Stomach (tissue), 9 donors: Measurements from ENCODE around the gene VSNL1. TPM values are rescaled to one million over a fixed set of nuclear protein-coding genes. Genes with fewer than 3 reads are reported as not detected.

Experiments
- DNase-seq, 2 donors: peaks; one replicate each; pipeline versions ENCODE4 v3.0.0 to v3.0.0-alpha.2; 2013 to 2019
- H3K27ac ChIP-seq, 5 donors: fragments of 200-600 bp in 4 of 5; sonication (generic) in 4 of 5; one replicate each; pipeline ENCODE4 v1.5.1; 2013 to 2019; ENCODE audit warnings: mild to moderate bottlenecking in 1 of 5, moderate library complexity in 1 of 5
- H3K27me3 ChIP-seq, 3 donors: fragments of 200-600 bp; sonication (generic); one replicate each; pipeline ENCODE4 v1.5.1; 2017 to 2019; ENCODE audit warnings: mixed run types in 1 of 3
- H3K36me3 ChIP-seq, 4 donors: fragments of 200-600 bp; sonication (generic); 1 replicate in 3 of 4; 2 replicates in 1 of 4; pipeline ENCODE4 v1.5.1; 2016 to 2019
- H3K4me1 ChIP-seq, 4 donors: fragments of 200-600 bp; sonication (generic); one replicate each; pipeline ENCODE4 v1.5.1; 2016 to 2019
- H3K4me3 ChIP-seq, 4 donors: fragments of 200-600 bp; sonication (generic) in 3 of 4; one replicate each; pipeline ENCODE4 v1.5.1; 2016 to 2019; ENCODE audit warnings: mild to moderate bottlenecking in 1 of 4
- H3K9me3 ChIP-seq, 4 donors: fragments of 200-600 bp; sonication (generic); one replicate each; pipeline ENCODE4 v1.5.1; 2016 to 2019
- CTCF ChIP-seq, 7 experiments: fragments of 450-650 bp in 4 of 7; fragments of 200-600 bp in 3 of 7; sonication (generic) in 3 of 7; IDR thresholded peaks; one replicate each; pipeline ENCODE4 v1.5.1; 2016 to 2019; ENCODE audit warnings: antibody characterized with exemption in 7 of 7, control low read depth in 2 of 7, mild to moderate bottlenecking in 1 of 7
- EP300 ChIP-seq: sonication (generic); formaldehyde crosslinking; IDR thresholded peaks from one replicate; pipeline ENCODE4 v1.6.1; 2017; ENCODE audit warnings: antibody characterized with exemption
- POLR2A ChIP-seq, 4 donors: fragments of 450-650 bp; IDR thresholded peaks; one replicate each; pipeline ENCODE4 v1.6.1; 2016; ENCODE audit warnings: antibody characterized with exemption in 4 of 4, control low read depth in 2 of 4, mild to moderate bottlenecking in 1 of 4, moderate library complexity in 1 of 4
- POLR2AphosphoS5 ChIP-seq, 3 donors: sonication (generic); formaldehyde crosslinking; IDR thresholded peaks; one replicate each; pipeline ENCODE4 v1.6.1; 2016; ENCODE audit warnings: antibody characterized with exemption in 3 of 3
- WGBS, 5 donors: extraction: QIAGEN DNeasy Blood & Tissue Kit in 3 of 5; methylation state at CpG; one replicate each; pipeline versions ENCODE4 v1.1.5 to v1.1.7; 2013 to 2018; 5-methylcytosine and 5-hydroxymethylcytosine counted together
- intact Hi-C: fragments of 100-400 bp; cut with DNase I; formaldehyde crosslinking; loops from one replicate; pipeline ENCODE4 v1.15.1; 2023; ENCODE audit warnings: low total_unique reads
- polyA plus RNA-seq, 3 donors: library from polyadenylated mRNA; stranded (reverse); fragments of 200-250 nt; gene quantifications; one replicate each; pipeline ENCODE4 v1.2.3, GENCODE V29; 2013
- total RNA-seq, 5 donors: library from RNA; depleted of rRNA; stranded (reverse); fragments of >200 nt; gene quantifications; one replicate each; pipeline versions ENCODE4 v1.1.0 to v1.2.3, GENCODE V29; 2014 to 2016
- donor health status: healthy with polysubstance abuse.
- donor health status: Bipolar disorder and iron deficiency.
- donor health status: healthy.

The VSNL1 gene
- total and polyA plus RNA-seq, 8 donors = 0.44 to 21.9 (median 11.0) TPM; not detected in 4

- TF ChIP-seq EP300 = no peak
- no peak for TF ChIP-seq POLR2AphosphoS5 (IDR thresholded peaks at IDR 0.05)
- TF ChIP-seq POLR2A (IDR thresholded peaks at IDR 0.05) = no peak
- TF ChIP-seq CTCF (IDR thresholded peaks at IDR 0.05) = no peak
- intact Hi-C loops = no loop called here
- 90 to 96% (median 91%) methylated on average over 2 of the region's 2 CpGs for WGBS, 5 donors
Measured at GRCh38 chr2:17640406-17640805, 99.9 kb downstream of the VSNL1 start.

GRCh38 chr2:17643031-17643615 lies 102.6 kb downstream of the VSNL1 start:
- Histone ChIP-seq H3K27ac (peak overlapping the region in 2 of 5 donors; percentile 31 to 33), H3K27me3 (no peaks in the 10 kb centered on the region), H3K4me3 (no peak overlapping the region), H3K36me3 (no peaks in the 10 kb centered on the region), H3K9me3 (no peaks in the 10 kb centered on the region), H3K4me1 (peaks cover 0 to 23% (median 11%) of the 10 kb centered on the region in 4 donors)
- intact Hi-C loops = no loop called here
- peak in 1 of 2 donors; percentile 38 for DNase-seq
- TF ChIP-seq POLR2AphosphoS5 (IDR thresholded peaks at IDR 0.05) (peak in 1 of 3 donors; percentile 43), CTCF (IDR thresholded peaks at IDR 0.05) (no peak)
- 49 to 77% (median 69%) methylated on average over 6 of the region's 6 CpGs for WGBS, 5 donors

More at GRCh38 chr2:17640406-17640805, 99.9 kb downstream of the VSNL1 start:
- no peaks in the 10 kb centered on the region for H3K36me3 ChIP-seq
- H3K9me3 ChIP-seq = no peaks in the 10 kb centered on the region
- H3K4me1 ChIP-seq = peaks cover 0 to 7% (median under 1%) of the 10 kb centered on the region in 4 donors
- H3K4me3 ChIP-seq = no peak overlapping the region
- DNase-seq = no peak
- no peak overlapping the region for H3K27ac ChIP-seq
- H3K27me3 ChIP-seq = no peaks in the 10 kb centered on the region

- H3K4me1 ChIP-seq = peaks cover 0 to 23% (median 11%) of the 10 kb centered on the region in 4 donors
- DNase-seq = no peak
- no peaks in the 10 kb centered on the region for H3K36me3 ChIP-seq
- intact Hi-C loops = no loop called here
- 78 to 88% (median 82%) methylated on average over 4 of the region's 4 CpGs for WGBS, 5 donors
- no peaks in the 10 kb centered on the region for H3K27me3 ChIP-seq
- TF ChIP-seq POLR2A (IDR thresholded peaks at IDR 0.05) = no peak
- no peak for TF ChIP-seq CTCF (IDR thresholded peaks at IDR 0.05)
- TF ChIP-seq EP300 = no peak
- TF ChIP-seq POLR2AphosphoS5 (IDR thresholded peaks at IDR 0.05) = no peak
- H3K4me3 ChIP-seq = no peak overlapping the region
- no peaks in the 10 kb centered on the region for H3K9me3 ChIP-seq
- no peak overlapping the region for H3K27ac ChIP-seq
Measured at GRCh38 chr2:17644997-17645720, 104.7 kb downstream of the VSNL1 start.

- DNase-seq = peak; percentile 42 to 90
- Histone ChIP-seq H3K27ac (no peak overlapping the region), H3K4me3 (no peak overlapping the region), H3K4me1 (peaks cover 0 to 23% (median 11%) of the 10 kb centered on the region in 4 donors), H3K27me3 (no peaks in the 10 kb centered on the region), H3K9me3 (no peaks in the 10 kb centered on the region), H3K36me3 (no peaks in the 10 kb centered on the region)
- 0 to 1% (median 1%) methylated on average over 3 of the region's 3 CpGs for WGBS, 5 donors
- no peak for TF ChIP-seq POLR2A (IDR thresholded peaks at IDR 0.05)
- peak in 6 of 7 experiments; percentile 5 to 90 (median 80) for TF ChIP-seq CTCF (IDR thresholded peaks at IDR 0.05)
- TF ChIP-seq EP300 = no peak
- TF ChIP-seq POLR2AphosphoS5 (IDR thresholded peaks at IDR 0.05) = peak in 1 of 3 donors; percentile 81
- intact Hi-C loops = no loop called here
Measured at GRCh38 chr2:17646081-17646554, 105.6 kb downstream of the VSNL1 start.
